Astrocyte (in vitro differentiated cells and primary cell): ENCODE results near the gene LBP. TPM values are rescaled to one million over a fixed set of nuclear protein-coding genes. Genes with fewer than 3 reads are reported as not detected.

Experiments used
- DNase-seq: peaks from one replicate; pipeline ENCODE4 v3.0.0-alpha.2; 2010; ENCODE audit warnings: low read depth
- FAIRE-seq: peaks from 2 replicates; lab custom pipeline; 2011; peaks lifted over from hg19 to GRCh38; lab: Jason Lieb, UNC
- H2AFZ ChIP-seq: 2 replicates; pipeline ENCODE4 v1.6.0; 2012; ENCODE audit warnings: low read depth, low read length, inconsistent platforms
- H3K27ac ChIP-seq: 2 replicates; pipeline ENCODE4 v1.5.1; 2011; ENCODE audit warnings: low read depth, low read length, inconsistent platforms
- H3K27me3 ChIP-seq: 2 replicates; pipeline ENCODE4 v1.6.0; 2011; ENCODE audit warnings: low read length, inconsistent platforms; ENCODE audit not compliant: insufficient read depth
- H3K36me3 ChIP-seq: 2 replicates; pipeline ENCODE4 v1.5.1; 2011; ENCODE audit warnings: low read length, inconsistent platforms; ENCODE audit not compliant: insufficient read depth
- H3K4me1 ChIP-seq: 2 replicates; pipeline ENCODE4 v1.5.1; 2011; ENCODE audit warnings: low read length, inconsistent platforms; ENCODE audit not compliant: insufficient read depth
- H3K4me2 ChIP-seq: 2 replicates; pipeline ENCODE4 v1.6.0; 2012; ENCODE audit warnings: low read length, inconsistent platforms
- H3K4me3 ChIP-seq: 2 replicates; pipeline ENCODE4 v1.5.1; 2011; ENCODE audit warnings: low read depth, mild to moderate bottlenecking, low read length, inconsistent platforms; ENCODE audit not compliant: insufficient read depth
- H3K79me2 ChIP-seq: 2 replicates; pipeline ENCODE4 v1.6.0; 2012; ENCODE audit warnings: mild to moderate bottlenecking, low read length, inconsistent platforms; ENCODE audit not compliant: insufficient read depth
- H3K9ac ChIP-seq: 2 replicates; pipeline ENCODE4 v1.6.0; 2012; ENCODE audit warnings: mild to moderate bottlenecking, low read length, inconsistent platforms
- H3K9me3 ChIP-seq: 2 replicates; pipeline ENCODE4 v1.5.1; 2012; ENCODE audit warnings: low read depth, mild to moderate bottlenecking, low read length, inconsistent platforms; ENCODE audit not compliant: insufficient read depth
- H4K20me1 ChIP-seq: 2 replicates; pipeline ENCODE4 v1.6.0; 2012; ENCODE audit warnings: low read length, inconsistent platforms; ENCODE audit not compliant: insufficient read depth
- H3K27ac Mint-ChIP-seq: one replicate; pipeline ENCODE4 v1.8.0; 2021; ENCODE audit warnings: mild to moderate bottlenecking, mixed read lengths; ENCODE audit not compliant: unreplicated experiment
- H3K27me3 Mint-ChIP-seq: one replicate; pipeline ENCODE4 v1.8.0; 2021; ENCODE audit warnings: low read depth, mixed read lengths; ENCODE audit not compliant: unreplicated experiment
- H3K36me3 Mint-ChIP-seq: one replicate; pipeline ENCODE4 v1.8.0; 2021; ENCODE audit warnings: low read depth, mixed read lengths; ENCODE audit not compliant: unreplicated experiment
- H3K4me1 Mint-ChIP-seq: one replicate; pipeline ENCODE4 v1.8.0; 2021; ENCODE audit warnings: low read depth, mixed read lengths; ENCODE audit not compliant: unreplicated experiment
- H3K4me3 Mint-ChIP-seq: one replicate; pipeline ENCODE4 v1.8.0; 2021; ENCODE audit warnings: mild to moderate bottlenecking, moderate library complexity, mixed read lengths; ENCODE audit not compliant: unreplicated experiment
- H3K9me3 Mint-ChIP-seq: one replicate; pipeline ENCODE4 v1.8.0; 2021; ENCODE audit warnings: mild to moderate bottlenecking, mixed read lengths; ENCODE audit not compliant: unreplicated experiment
- EZH2 ChIP-seq: IDR thresholded peaks from 2 replicates; pipeline ENCODE4 v1.6.1; 2012; ENCODE audit warnings: mild to moderate bottlenecking, low read length, inconsistent platforms; ENCODE audit not compliant: insufficient read depth
- total RNA-seq: library from RNA; stranded (reverse); gene quantifications from 2 replicates; pipeline ENCODE4 v1.2.1, GENCODE V29; 2021
- TF ChIP-seq, protein P1 (sequence below): IDR thresholded peaks from 2 replicates; pipeline ENCODE4 v1.5.1; 2011; ENCODE audit warnings: low read depth, mild to moderate bottlenecking, inconsistent platforms, low read length, moderate library complexity; ENCODE audit not compliant: insufficient read depth

LBP gene
- total RNA-seq, 1 donor from 2014 or later, result not detected

GRCh38 chr20:38387953-38388352 lies 41.7 kb downstream of the LBP start:
- Histone ChIP-seq H3K27me3 (peaks cover 22% of the 10 kb centered on the region), H4K20me1 (no peaks in the 10 kb centered on the region), H3K4me1 (no peaks in the 10 kb centered on the region), H3K4me2 (no peak overlapping the region), H3K36me3 (no peaks in the 10 kb centered on the region), H3K4me3 (no peak overlapping the region), H2AFZ (no peak overlapping the region), H3K9me3 (peaks cover 3% of the 10 kb centered on the region), H3K9ac (no peak overlapping the region), H3K79me2 (no peaks in the 10 kb centered on the region), H3K27ac (no peak overlapping the region)
- Mint-ChIP-seq H3K27me3 (peaks cover 29% of the 10 kb centered on the region), H3K36me3 (no peaks in the 10 kb centered on the region), H3K4me1 (no peaks in the 10 kb centered on the region), H3K4me3 (no peak overlapping the region), H3K27ac (no peak overlapping the region), H3K9me3 (peaks cover 4% of the 10 kb centered on the region)
- no peak for FAIRE-seq
- TF ChIP-seq, protein P1, sequence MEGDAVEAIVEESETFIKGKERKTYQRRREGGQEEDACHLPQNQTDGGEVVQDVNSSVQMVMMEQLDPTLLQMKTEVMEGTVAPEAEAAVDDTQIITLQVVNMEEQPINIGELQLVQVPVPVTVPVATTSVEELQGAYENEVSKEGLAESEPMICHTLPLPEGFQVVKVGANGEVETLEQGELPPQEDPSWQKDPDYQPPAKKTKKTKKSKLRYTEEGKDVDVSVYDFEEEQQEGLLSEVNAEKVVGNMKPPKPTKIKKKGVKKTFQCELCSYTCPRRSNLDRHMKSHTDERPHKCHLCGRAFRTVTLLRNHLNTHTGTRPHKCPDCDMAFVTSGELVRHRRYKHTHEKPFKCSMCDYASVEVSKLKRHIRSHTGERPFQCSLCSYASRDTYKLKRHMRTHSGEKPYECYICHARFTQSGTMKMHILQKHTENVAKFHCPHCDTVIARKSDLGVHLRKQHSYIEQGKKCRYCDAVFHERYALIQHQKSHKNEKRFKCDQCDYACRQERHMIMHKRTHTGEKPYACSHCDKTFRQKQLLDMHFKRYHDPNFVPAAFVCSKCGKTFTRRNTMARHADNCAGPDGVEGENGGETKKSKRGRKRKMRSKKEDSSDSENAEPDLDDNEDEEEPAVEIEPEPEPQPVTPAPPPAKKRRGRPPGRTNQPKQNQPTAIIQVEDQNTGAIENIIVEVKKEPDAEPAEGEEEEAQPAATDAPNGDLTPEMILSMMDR, result no peak
- no peak for TF ChIP-seq EZH2
- DNase-seq, result no peak

- TF ChIP-seq, protein P1, result no peak
- TF ChIP-seq EZH2, result no peak
- H2AFZ ChIP-seq, result no peak overlapping the region
- H3K4me1 ChIP-seq, result no peaks in the 10 kb centered on the region
- DNase-seq (no peak), FAIRE-seq (no peak)
- no peaks in the 10 kb centered on the region for H3K9me3 ChIP-seq
- no peak overlapping the region for H3K4me2 ChIP-seq
- no peak overlapping the region for H3K4me3 ChIP-seq
- Mint-ChIP-seq H3K27me3 (peaks cover 19% of the 10 kb centered on the region), H3K36me3 (no peaks in the 10 kb centered on the region), H3K4me1 (no peaks in the 10 kb centered on the region), H3K4me3 (no peak overlapping the region), H3K9me3 (no peaks in the 10 kb centered on the region), H3K27ac (no peak overlapping the region)
- H4K20me1 ChIP-seq, result no peaks in the 10 kb centered on the region
- peaks cover 3% of the 10 kb centered on the region for H3K27me3 ChIP-seq
- H3K79me2 ChIP-seq, result no peaks in the 10 kb centered on the region
- no peaks in the 10 kb centered on the region for H3K36me3 ChIP-seq
- no peak overlapping the region for H3K9ac ChIP-seq
- no peak overlapping the region for H3K27ac ChIP-seq
These were observed 46.1 kb downstream of the LBP start for GRCh38 chr20:38392356-38392755.

GRCh38 chr20:38393259-38393658 lies 47.0 kb downstream of the LBP start:
- Histone ChIP-seq H2AFZ (no peak overlapping the region), H3K4me3 (no peak overlapping the region), H3K27ac (no peak overlapping the region), H3K27me3 (peaks cover 3% of the 10 kb centered on the region), H3K4me1 (no peaks in the 10 kb centered on the region), H3K36me3 (no peaks in the 10 kb centered on the region), H3K9ac (no peak overlapping the region), H4K20me1 (no peaks in the 10 kb centered on the region), H3K4me2 (no peak overlapping the region), H3K79me2 (no peaks in the 10 kb centered on the region), H3K9me3 (no peaks in the 10 kb centered on the region)
- DNase-seq (no peak), FAIRE-seq (no peak)
- no peaks in the 10 kb centered on the region for H3K36me3 Mint-ChIP-seq
- H3K27ac Mint-ChIP-seq, result no peak overlapping the region
- no peaks in the 10 kb centered on the region for H3K9me3 Mint-ChIP-seq
- no peaks in the 10 kb centered on the region for H3K4me1 Mint-ChIP-seq
- no peak overlapping the region for H3K4me3 Mint-ChIP-seq
- peaks cover 16% of the 10 kb centered on the region for H3K27me3 Mint-ChIP-seq
- TF ChIP-seq, protein P1, result no peak
- TF ChIP-seq EZH2, result no peak
